GM12878 (cell line): Measurements from ENCODE around the gene NCAM2. TPM values are rescaled to one million over a fixed set of nuclear protein-coding genes. Genes with fewer than 3 reads are reported as not detected.

Experiments
- ATAC-seq: fragments of 200-7000 bp; cut with Tn5 transposase; 3 replicates; pipeline ENCODE4 v1.9.1; 2020; ENCODE audit warnings: mild to moderate bottlenecking, moderate library complexity
- BruUV-seq: library from RNA; stranded (reverse); fragments of 400-500 nt; replicated peaks from 2 replicates; lab custom pipeline; 2021; lab: Mats Ljungman, UMichigan
- CTCF ChIA-PET: fragments of 300-600 bp; sonication (Branson Sonifier 250); formaldehyde crosslinking; extraction: SDS; loops from one replicate; lab custom pipeline; 2021; ENCODE audit warnings: inconsistent platforms; lab: Yijun Ruan, JAX
- POLR2A ChIA-PET: fragments of 350-600 bp; formaldehyde crosslinking; extraction: SDS; loops from one replicate; lab custom pipeline; 2021; ENCODE audit warnings: inconsistent platforms; lab: Charles Lee
- RAD21 ChIA-PET: fragments of 300-600 bp; sonication (Branson Sonifier 250); formaldehyde crosslinking; loops from one replicate; lab custom pipeline; 2023; ENCODE audit warnings: antibody characterized with exemption; ENCODE audit not compliant: unreplicated experiment; lab: Charles Lee
- SMC1A ChIA-PET: fragments of 300-600 bp; sonication (Branson Sonifier 250); formaldehyde crosslinking; loops from one replicate; lab custom pipeline; 2023; ENCODE audit not compliant: unreplicated experiment, uncharacterized antibody; lab: Charles Lee
- DNase-seq: peaks from one replicate; pipeline ENCODE4 v3.0.0-alpha.2; 2011; ENCODE audit warnings: low read depth, low spot score
- FAIRE-seq: peaks from 3 replicates; lab custom pipeline; 2011; peaks lifted over from hg19 to GRCh38; lab: Jason Lieb, UNC
- H2AFZ ChIP-seq: 2 replicates; pipeline ENCODE4 v1.6.0; 2011; ENCODE audit warnings: low read depth, low read length, control low read depth; ENCODE audit not compliant: control insufficient read depth
- H3K27ac ChIP-seq: 2 replicates; pipeline ENCODE4 v1.5.1; 2011; ENCODE audit warnings: control low read depth; ENCODE audit not compliant: control insufficient read depth, insufficient read depth
- H3K27me3 ChIP-seq, 2 experiments: replicated peaks in 1 of 2; 2 replicates each; pipeline versions ENCODE4 v1.6.0 to v1.6.1; 2011; ENCODE audit warnings: low read length in 1 of 2; ENCODE audit not compliant: control insufficient read depth in 2 of 2, insufficient read depth in 2 of 2
- H3K36me3 ChIP-seq, 2 experiments: 2 replicates each; pipeline ENCODE4 v1.5.1; 2011; ENCODE audit warnings: low read length in 1 of 2; ENCODE audit not compliant: control insufficient read depth in 2 of 2, insufficient read depth in 2 of 2
- H3K4me1 ChIP-seq: 2 replicates; pipeline ENCODE4 v1.6.1; 2011; ENCODE audit warnings: mild to moderate bottlenecking, low read length, moderate library complexity, mixed read lengths; ENCODE audit not compliant: control insufficient read depth, insufficient read depth
- H3K4me2 ChIP-seq: 2 replicates; pipeline ENCODE4 v1.6.0; 2011; ENCODE audit warnings: control low read depth; ENCODE audit not compliant: control insufficient read depth, insufficient read depth
- H3K4me3 ChIP-seq: fragments of 200-600 bp; sonication (generic); 2 replicates; pipeline ENCODE4 v1.5.1; 2016
- H3K79me2 ChIP-seq: 2 replicates; pipeline ENCODE4 v1.6.0; 2011; ENCODE audit warnings: low read length; ENCODE audit not compliant: control insufficient read depth, insufficient read depth
- H3K9ac ChIP-seq: 2 replicates; pipeline ENCODE4 v1.8.0; 2011; ENCODE audit warnings: low read length, control low read depth, mixed read lengths; ENCODE audit not compliant: control insufficient read depth, insufficient read depth
- H3K9me3 ChIP-seq: replicated peaks from 3 replicates; pipeline ENCODE4 v1.5.1; 2011; ENCODE audit warnings: mild to moderate bottlenecking, low read length; ENCODE audit not compliant: control insufficient read depth, insufficient read depth
- H4K20me1 ChIP-seq: 2 replicates; pipeline ENCODE4 v1.6.0; 2011; ENCODE audit not compliant: control insufficient read depth, insufficient read depth
- EZH2 ChIP-seq: IDR thresholded peaks from 2 replicates; pipeline ENCODE4 v1.6.1; 2012; ENCODE audit warnings: low read depth, mild to moderate bottlenecking, control low read depth, inconsistent platforms, low read length, borderline replicate concordance; ENCODE audit not compliant: control insufficient read depth
- MTA3 ChIP-seq: IDR thresholded peaks from 2 replicates; pipeline ENCODE4 v1.6.1; 2012; ENCODE audit warnings: low read length, inconsistent platforms, borderline replicate concordance
- NR2F1 ChIP-seq: fragments of 450-650 bp; conservative IDR thresholded peaks from 2 replicates; pipeline ENCODE4 v1.6.1; 2017; ENCODE audit warnings: mild to moderate bottlenecking
- WGBS: methylation state at CpG from one replicate; pipeline ENCODE4 v1.1.6; 2016; ENCODE audit warnings: low lambda C conversion rate; ENCODE audit not compliant: insufficient replicate concordance, insufficient coverage; ENCODE audit errors: missing lambda C conversion rate; 5-methylcytosine and 5-hydroxymethylcytosine counted together
- in situ Hi-C: fragments of 300-500 bp; cut with MboI; formaldehyde crosslinking; loops from 9 replicates; pipeline ENCODE4 v1.14.3; 2018; ENCODE audit warnings: mixed read lengths
- intact Hi-C: fragments of 100-400 bp; cut with micrococcal nuclease; formaldehyde crosslinking; loops from one replicate; pipeline ENCODE4 v1.14.2; 2022; ENCODE audit not compliant: unreplicated experiment
- polyA plus RNA-seq, 11 experiments: library from polyadenylated mRNA; depleted of rRNA in 4 of 11; unstranded in 6 of 11; stranded (reverse) in 5 of 11; fragments of >200 nt; fragmentation: Nextera tagmentation in 4 of 11; fragmentation: Illumina TruSeq in 1 of 11; extraction: Ambion mirVana in 4 of 11; extraction: Trizol in 1 of 11; gene quantifications; 1 replicate in 1 of 11; 2 replicates in 10 of 11; pipeline versions ENCODE4 v1.2.1 to v1.2.3, GENCODE V29; 2011 to 2016; ENCODE audit warnings: inconsistent platforms in 2 of 11, missing spikeins in 2 of 11, low read depth in 1 of 11
- total RNA-seq, 4 experiments: library from RNA; depleted of rRNA in 3 of 4; stranded (reverse); fragments of >200 nt in 3 of 4; fragmentation: Illumina TruSeq in 1 of 4; extraction: Trizol in 1 of 4; gene quantifications; 2 replicates each; pipeline versions ENCODE4 v1.2.1 to v1.2.3, GENCODE V29; 2013 to 2021
- TF ChIP-seq, protein P1 (sequence below): fragments of 450-650 bp; formaldehyde crosslinking; IDR thresholded peaks from 2 replicates; pipeline ENCODE4 v1.5.0; 2022; ENCODE audit warnings: mild to moderate bottlenecking, missing genetic modification characterization
- TF ChIP-seq, protein P2 (sequence below): IDR thresholded peaks from 2 replicates; pipeline ENCODE4 v1.6.1; 2011; ENCODE audit warnings: low read depth, mild to moderate bottlenecking, low read length, moderate library complexity, borderline replicate concordance; ENCODE audit errors: extremely low read depth

Gene NCAM2
- total and polyA plus RNA-seq, 10 of the 15 experiments (the other 5 are each of a cell fraction or from before 2014, with no cell fraction given), result 0.23 to 0.27 TPM; not detected in 8

DNA sequence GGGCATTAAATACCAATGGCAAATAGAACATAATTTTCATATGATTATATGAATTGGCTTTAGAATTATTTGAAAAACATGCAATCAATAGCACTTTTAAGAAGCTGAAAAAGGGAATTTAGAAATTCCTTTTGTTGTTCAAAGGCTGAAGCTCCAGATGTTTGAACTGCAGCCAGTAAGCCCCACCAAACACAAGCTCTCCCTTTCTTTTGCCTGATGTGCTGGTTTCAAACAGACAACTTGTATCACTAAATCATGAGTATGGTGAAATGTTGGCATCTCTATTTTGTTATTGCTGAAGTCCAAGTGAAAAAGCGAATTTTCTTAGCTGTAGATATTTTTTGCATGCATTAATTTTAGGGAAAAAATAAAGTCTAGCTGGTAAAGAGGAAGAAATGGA is 27.5 kb upstream of the NCAM2 start:
- no peak overlapping the region for H3K9ac ChIP-seq
- no peaks in the 10 kb centered on the region for H3K27me3 ChIP-seq
- 0% methylated on average over 1 of the region's 1 CpG for WGBS
- no peak overlapping the region for H3K4me3 ChIP-seq
- no peak overlapping the region for H3K4me2 ChIP-seq
- TF ChIP-seq, protein P1, sequence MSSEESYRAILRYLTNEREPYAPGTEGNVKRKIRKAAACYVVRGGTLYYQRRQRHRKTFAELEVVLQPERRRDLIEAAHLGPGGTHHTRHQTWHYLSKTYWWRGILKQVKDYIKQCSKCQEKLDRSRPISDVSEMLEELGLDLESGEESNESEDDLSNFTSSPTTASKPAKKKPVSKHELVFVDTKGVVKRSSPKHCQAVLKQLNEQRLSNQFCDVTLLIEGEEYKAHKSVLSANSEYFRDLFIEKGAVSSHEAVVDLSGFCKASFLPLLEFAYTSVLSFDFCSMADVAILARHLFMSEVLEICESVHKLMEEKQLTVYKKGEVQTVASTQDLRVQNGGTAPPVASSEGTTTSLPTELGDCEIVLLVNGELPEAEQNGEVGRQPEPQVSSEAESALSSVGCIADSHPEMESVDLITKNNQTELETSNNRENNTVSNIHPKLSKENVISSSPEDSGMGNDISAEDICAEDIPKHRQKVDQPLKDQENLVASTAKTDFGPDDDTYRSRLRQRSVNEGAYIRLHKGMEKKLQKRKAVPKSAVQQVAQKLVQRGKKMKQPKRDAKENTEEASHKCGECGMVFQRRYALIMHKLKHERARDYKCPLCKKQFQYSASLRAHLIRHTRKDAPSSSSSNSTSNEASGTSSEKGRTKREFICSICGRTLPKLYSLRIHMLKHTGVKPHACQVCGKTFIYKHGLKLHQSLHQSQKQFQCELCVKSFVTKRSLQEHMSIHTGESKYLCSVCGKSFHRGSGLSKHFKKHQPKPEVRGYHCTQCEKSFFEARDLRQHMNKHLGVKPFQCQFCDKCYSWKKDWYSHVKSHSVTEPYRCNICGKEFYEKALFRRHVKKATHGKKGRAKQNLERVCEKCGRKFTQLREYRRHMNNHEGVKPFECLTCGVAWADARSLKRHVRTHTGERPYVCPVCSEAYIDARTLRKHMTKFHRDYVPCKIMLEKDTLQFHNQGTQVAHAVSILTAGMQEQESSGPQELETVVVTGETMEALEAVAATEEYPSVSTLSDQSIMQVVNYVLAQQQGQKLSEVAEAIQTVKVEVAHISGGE (CRISPR knock-in tag), result no peak
- TF ChIP-seq NR2F1 (no peak), EZH2 (no peak), MTA3 (no peak)
- TF ChIP-seq, protein P2, sequence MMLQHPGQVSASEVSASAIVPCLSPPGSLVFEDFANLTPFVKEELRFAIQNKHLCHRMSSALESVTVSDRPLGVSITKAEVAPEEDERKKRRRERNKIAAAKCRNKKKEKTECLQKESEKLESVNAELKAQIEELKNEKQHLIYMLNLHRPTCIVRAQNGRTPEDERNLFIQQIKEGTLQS, result no peak
- no peaks in the 10 kb centered on the region for H4K20me1 ChIP-seq
- no peaks in the 10 kb centered on the region for H3K36me3 ChIP-seq
- FAIRE-seq (no peak), ATAC-seq (no peak), DNase-seq (no peak)
- no peak overlapping the region for H2AFZ ChIP-seq
- no TSS peak for BruUV-seq
- intact Hi-C loops, result no loop called here
- no peaks in the 10 kb centered on the region for H3K79me2 ChIP-seq
- no peaks in the 10 kb centered on the region for H3K4me1 ChIP-seq
- RAD21 ChIA-PET, result no interaction called here
- SMC1A ChIA-PET, result interaction anchor here (0.7 to 1.3 kb wide), 4 partner anchors 9 to 1208 kb away, joined by 3 read pairs; no protein-coding TSS in a partner anchor
- POLR2A ChIA-PET, result no interaction called here
- no peak overlapping the region for H3K27ac ChIP-seq
- CTCF ChIA-PET, result interaction anchor here (1.2 to 1.4 kb wide), 3 partner anchors 10 to 1363 kb away, joined by 3 to 4 read pairs (median 4); no protein-coding TSS in a partner anchor
- H3K9me3 ChIP-seq, result no peaks in the 10 kb centered on the region
- in situ Hi-C loops, result loop anchor here (10.0 kb wide), 1 partner anchor 64 kb away; no protein-coding TSS in a partner anchor
